Right atrium auricular region (tissue), 2 donors: ENCODE results near the gene TMEM203. TPM values are rescaled to one million over a fixed set of nuclear protein-coding genes. Genes with fewer than 3 reads are reported as not detected.

Experiments used
- DNase-seq: peaks from one replicate; pipeline ENCODE4 v3.0.0-alpha.2; 2019; ENCODE audit warnings: low spot score
- H3K27ac ChIP-seq, 2 donors: fragments of 200-600 bp; sonication (generic); 1 replicate in 1 of 2; 2 replicates in 1 of 2; pipeline ENCODE4 v1.5.1; 2016 to 2019
- H3K27me3 ChIP-seq, 2 donors: fragments of 200-600 bp; sonication (generic); one replicate each; pipeline versions ENCODE4 v1.5.1 to v1.6.0; 2017 to 2019
- H3K36me3 ChIP-seq: fragments of 200-600 bp; sonication (generic); one replicate; pipeline ENCODE4 v1.5.1; 2016
- H3K4me1 ChIP-seq, 2 donors: fragments of 200-600 bp; sonication (generic); one replicate each; pipeline versions ENCODE4 v1.5.1 to v1.6.0; 2017 to 2019
- H3K4me3 ChIP-seq, 2 donors: fragments of 200-600 bp; sonication (generic); 1 replicate in 1 of 2; 2 replicates in 1 of 2; pipeline ENCODE4 v1.5.1; 2017 to 2019; ENCODE audit warnings: mild to moderate bottlenecking in 1 of 2, moderate library complexity in 1 of 2
- H3K9me3 ChIP-seq, 2 donors: fragments of 200-600 bp; sonication (generic); one replicate each; pipeline ENCODE4 v1.5.1; 2019
- total RNA-seq, 2 donors: library from RNA; depleted of rRNA; stranded (reverse); fragments of >200 nt; gene quantifications; one replicate each; pipeline ENCODE4 v1.1.0, GENCODE V29; 2016
- TF ChIP-seq, protein P1 (sequence below), 2 donors: fragments of 200-600 bp; sonication (generic); IDR thresholded peaks; one replicate each; pipeline ENCODE4 v1.5.1; 2019; ENCODE audit warnings: antibody characterized with exemption in 2 of 2

TMEM203 gene
- total RNA-seq, 2 donors from 2014 or later: 31.4 to 33.9 TPM

- peak within 1 kb of the TSS; percentile 60 to 70 for H3K4me3 ChIP-seq
- no peaks in the 10 kb centered on the region for H3K27me3 ChIP-seq
- no peaks in the 10 kb centered on the region for H3K36me3 ChIP-seq
- no peak for DNase-seq
- H3K9me3 ChIP-seq: no peaks in the 10 kb centered on the region
- TF ChIP-seq, protein P1, sequence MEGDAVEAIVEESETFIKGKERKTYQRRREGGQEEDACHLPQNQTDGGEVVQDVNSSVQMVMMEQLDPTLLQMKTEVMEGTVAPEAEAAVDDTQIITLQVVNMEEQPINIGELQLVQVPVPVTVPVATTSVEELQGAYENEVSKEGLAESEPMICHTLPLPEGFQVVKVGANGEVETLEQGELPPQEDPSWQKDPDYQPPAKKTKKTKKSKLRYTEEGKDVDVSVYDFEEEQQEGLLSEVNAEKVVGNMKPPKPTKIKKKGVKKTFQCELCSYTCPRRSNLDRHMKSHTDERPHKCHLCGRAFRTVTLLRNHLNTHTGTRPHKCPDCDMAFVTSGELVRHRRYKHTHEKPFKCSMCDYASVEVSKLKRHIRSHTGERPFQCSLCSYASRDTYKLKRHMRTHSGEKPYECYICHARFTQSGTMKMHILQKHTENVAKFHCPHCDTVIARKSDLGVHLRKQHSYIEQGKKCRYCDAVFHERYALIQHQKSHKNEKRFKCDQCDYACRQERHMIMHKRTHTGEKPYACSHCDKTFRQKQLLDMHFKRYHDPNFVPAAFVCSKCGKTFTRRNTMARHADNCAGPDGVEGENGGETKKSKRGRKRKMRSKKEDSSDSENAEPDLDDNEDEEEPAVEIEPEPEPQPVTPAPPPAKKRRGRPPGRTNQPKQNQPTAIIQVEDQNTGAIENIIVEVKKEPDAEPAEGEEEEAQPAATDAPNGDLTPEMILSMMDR (IDR thresholded peaks at IDR 0.05): no peak
- peaks cover 0 to 49% of the 10 kb centered on the region in 2 donors for H3K4me1 ChIP-seq
- peak within 1 kb of the TSS; percentile 77 to 86 for H3K27ac ChIP-seq
These were observed 17.0 kb upstream of the TMEM203 start, which contains the start of gene RNF208 for GRCh38 chr9:137222190-137223077. TSS of gene RNF208 (minus strand) at chr9:137222240. CDS start at chr9:137221212, 1,028 bp downstream.

DNA sequence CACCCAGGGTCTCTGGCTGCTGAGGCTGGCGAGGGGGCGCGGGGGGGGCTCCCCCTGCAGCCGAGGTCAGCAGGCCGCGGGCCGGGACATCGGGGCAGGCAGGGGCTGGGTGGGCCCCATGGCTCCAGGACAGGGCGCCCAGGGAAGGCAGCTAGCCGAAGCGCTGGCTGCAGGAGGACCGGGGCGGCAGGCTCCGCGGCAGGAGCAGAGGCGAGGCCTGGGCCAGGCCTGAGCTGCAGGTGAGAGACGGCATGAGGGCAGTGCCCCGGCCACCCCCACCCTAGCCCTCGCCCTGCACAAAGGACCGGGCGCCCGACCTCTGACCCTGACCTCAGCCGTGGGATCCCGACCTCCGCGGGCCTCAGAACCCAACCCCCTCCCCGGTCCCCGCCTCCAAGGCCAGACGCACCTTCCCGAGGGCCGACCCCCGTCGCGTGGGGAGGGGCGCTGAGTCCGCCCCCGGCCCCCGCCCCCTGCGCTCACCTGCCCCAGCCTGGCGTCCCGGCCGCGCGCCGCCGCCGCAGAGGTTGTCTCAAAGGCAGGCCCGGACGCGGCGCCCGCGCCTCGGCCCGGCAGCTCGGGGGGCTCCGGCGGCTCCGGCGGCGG is 16.2 kb upstream of the TMEM203 start:
- TF ChIP-seq, protein P1 (IDR thresholded peaks at IDR 0.05): no peak
- Histone ChIP-seq H3K9me3 (no peaks in the 10 kb centered on the region), H3K36me3 (no peaks in the 10 kb centered on the region), H3K27ac (peak overlapping the region; percentile 53 to 60), H3K27me3 (no peaks in the 10 kb centered on the region), H3K4me1 (peaks cover 0 to 50% of the 10 kb centered on the region in 2 donors), H3K4me3 (peak overlapping the region; percentile 45 to 54)
- DNase-seq: no peak

DNA sequence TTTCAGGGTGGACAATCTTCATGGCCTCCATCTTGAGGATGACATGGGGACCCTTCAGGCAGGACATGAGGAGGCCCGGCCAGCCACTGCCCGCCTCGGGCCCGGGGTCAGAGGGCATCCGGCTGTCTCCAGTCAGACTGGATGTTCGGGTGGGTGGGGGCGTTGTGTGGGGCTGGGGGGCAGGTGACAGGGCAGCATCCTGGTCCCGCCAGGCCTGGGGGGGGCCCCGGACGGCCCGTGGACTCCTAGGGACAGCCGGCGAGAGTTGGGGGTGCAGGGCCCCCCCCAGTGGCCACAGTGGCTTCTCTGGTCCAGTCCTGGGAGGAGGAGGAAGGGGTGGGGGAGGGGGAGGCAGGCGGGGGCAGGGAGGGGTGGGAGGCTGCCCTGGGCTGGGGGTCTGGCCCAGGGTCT is 15.7 kb upstream of the TMEM203 start:
- Histone ChIP-seq H3K4me3 (peak overlapping the region in 1 of 2 donors; percentile 54), H3K4me1 (peaks cover 0 to 50% of the 10 kb centered on the region in 2 donors), H3K27me3 (no peaks in the 10 kb centered on the region), H3K9me3 (no peaks in the 10 kb centered on the region), H3K36me3 (no peaks in the 10 kb centered on the region), H3K27ac (peak overlapping the region; percentile 53 to 60)
- TF ChIP-seq, protein P1 (IDR thresholded peaks at IDR 0.05): no peak
- DNase-seq: no peak

- no peaks in the 10 kb centered on the region for H3K9me3 ChIP-seq
- TF ChIP-seq, protein P1 (IDR thresholded peaks at IDR 0.05): no peak
- H3K4me3 ChIP-seq: no peak overlapping the region
- no peak for DNase-seq
- H3K36me3 ChIP-seq: no peaks in the 10 kb centered on the region
- H3K27ac ChIP-seq: no peak overlapping the region
- peaks cover 0 to 50% of the 10 kb centered on the region in 2 donors for H3K4me1 ChIP-seq
- H3K27me3 ChIP-seq: no peaks in the 10 kb centered on the region
These were observed 15.1 kb upstream of the TMEM203 start for GRCh38 chr9:137220317-137221094.

DNA sequence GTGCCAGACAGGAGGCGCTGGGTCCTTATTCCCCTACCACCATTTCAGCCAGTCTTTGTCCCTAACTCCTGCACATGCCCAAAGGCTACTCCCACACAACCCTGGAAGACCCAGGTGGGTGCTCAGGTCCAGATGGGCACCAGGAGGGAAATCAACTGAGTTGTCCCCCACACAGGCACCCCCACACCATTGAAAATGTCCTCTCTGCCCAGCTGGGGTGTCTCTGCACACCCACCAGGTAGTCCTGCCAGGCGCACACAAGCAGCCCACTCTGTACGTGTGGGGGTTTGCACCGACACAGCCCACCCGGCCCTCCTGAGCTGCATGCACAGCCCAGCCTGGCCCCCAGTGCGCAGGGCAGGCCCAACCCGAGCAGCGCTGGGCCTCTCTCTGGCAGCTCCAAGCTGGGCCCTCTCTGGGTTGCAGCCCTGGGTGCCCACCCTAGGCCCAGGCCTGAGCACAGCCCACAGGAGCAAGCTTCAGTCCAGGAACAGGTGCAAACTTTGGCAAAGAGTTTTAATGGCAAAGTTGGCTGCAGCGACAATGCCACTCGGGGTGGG is 14.4 kb upstream of the TMEM203 start:
- Histone ChIP-seq H3K4me3 (no peak overlapping the region), H3K27me3 (no peaks in the 10 kb centered on the region), H3K27ac (no peak overlapping the region)

More for the DNA sequence above, 14.4 kb upstream of the TMEM203 start:
- Histone ChIP-seq H3K36me3 (no peaks in the 10 kb centered on the region), H3K4me1 (peaks cover 0 to 50% of the 10 kb centered on the region in 2 donors), H3K9me3 (no peaks in the 10 kb centered on the region)
- TF ChIP-seq, protein P1 (IDR thresholded peaks at IDR 0.05): no peak
- DNase-seq: no peak
